ENCODE data around the gene ATAD3A.
"Not testable (repeated sequence)": the region's sequence is repeated elsewhere in the genome, so short reads cannot be mapped to it uniquely, and the experiment has no call there.

DNA sequence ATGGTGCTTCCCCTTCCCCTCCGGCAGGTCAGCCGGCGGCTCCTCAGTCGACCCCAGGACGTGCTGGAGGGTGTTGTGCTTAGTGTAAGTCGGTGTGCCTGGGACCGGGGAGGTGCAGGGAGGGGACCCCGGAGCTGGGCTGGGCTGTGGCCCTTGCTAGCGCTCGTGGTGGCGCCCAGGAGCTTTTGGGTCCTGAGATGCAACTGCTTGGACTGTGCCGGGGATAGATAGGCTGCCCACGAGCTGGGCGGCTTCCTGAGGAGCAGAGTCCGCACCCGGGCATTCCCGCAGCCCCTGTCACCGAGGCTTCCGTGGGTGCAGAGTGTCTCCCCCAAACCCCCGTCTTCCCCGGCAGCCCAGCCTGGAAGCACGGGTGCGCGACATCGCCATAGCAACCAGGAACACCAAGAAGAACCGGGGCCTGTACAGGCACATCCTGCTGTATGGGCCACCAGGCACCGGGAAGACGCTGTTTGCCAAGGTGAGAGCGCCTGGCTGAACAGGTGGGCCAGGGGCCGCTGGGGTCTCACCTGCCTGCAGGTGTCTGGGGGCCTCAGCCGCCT is 26.1 kb upstream of the ATAD3A start:
- not testable (repeated sequence) for TF ChIP-seq POLR2A (IDR thresholded peaks at IDR 0.05; ENCODE audit: low read length); GATA1 (IDR thresholded peaks at IDR 0.05; ENCODE audit: low read depth, low read length)

Data from erythroblast (primary cell).